GM21619 (cell line): ENCODE measurements around the gene MYO16.

Source experiments
- ATAC-seq: cut with Tn5 transposase; IDR thresholded peaks from one replicate; pipeline ENCODE4 v1.9.1; 2021; ENCODE audit not compliant: unreplicated experiment

Gene MYO16

DNA sequence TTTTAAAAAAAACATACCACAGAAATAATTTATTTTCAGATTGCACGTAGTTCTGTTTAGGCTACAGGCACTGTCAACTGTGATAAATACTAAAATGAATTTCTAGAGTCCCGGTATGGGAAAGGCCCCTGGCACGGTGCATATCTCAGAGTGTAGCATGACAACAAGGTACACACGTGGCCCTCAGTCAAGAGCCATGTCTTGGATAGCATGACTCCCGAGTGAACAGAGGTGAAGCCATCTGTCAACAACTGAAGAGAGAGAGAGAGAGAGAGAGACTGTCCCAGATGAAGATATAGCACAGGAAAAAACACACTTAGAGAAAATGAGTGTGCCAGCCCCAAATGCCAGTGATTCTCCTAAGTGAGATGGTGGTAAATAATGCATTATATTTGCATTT is 297.5 kb downstream of the MYO16 start:
- ATAC-seq, result no peak

DNA sequence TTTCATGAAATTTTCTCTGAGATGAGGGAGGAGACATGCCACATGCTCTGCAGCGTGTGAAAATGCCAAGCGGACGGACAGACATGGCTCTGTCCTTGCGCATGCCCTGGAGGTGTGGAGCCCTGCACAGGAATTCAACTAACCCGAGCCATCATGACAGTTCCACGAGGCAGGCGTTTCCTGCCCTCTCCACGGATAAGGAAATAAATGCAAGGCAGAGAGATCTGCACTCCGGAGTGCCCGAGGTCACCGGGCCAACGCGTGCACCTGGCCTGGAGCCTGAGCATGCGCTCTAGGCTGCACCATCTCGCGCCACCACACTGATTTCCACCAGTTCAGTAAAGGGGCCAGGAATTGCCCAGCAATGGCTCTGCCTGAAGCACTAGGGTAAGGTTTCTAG is 298.2 kb downstream of the MYO16 start:
- no peak for ATAC-seq

DNA sequence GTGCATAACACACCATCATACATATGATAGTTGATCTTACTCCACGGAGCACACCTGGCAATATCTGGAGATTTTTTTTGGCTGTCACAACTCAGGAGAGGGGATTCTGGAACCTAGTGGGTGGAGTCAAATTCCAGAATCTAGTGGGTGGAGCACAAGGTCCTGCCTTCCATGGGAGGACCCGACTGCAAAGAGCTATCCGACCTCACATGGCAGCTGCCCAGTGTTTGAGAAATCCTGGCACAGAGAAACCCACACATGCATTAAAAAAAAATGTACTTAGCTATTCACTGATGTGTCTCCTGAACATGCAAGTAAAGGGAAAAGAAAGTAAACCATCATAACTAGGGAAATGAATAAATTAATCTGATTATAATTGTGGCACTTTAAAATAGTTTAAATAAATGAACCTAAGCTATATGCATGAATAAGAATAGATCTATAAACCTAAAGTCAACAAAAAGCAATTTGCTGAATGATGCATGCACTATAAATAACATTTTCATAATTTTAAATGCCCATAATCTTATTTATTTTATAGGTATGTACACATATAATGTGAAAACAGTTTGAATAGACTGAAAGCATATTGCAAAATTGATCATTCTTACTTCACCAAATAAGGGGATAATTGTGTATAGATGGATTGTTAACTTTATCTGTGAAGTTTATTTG is 300.3 kb downstream of the MYO16 start:
- no peak for ATAC-seq

DNA sequence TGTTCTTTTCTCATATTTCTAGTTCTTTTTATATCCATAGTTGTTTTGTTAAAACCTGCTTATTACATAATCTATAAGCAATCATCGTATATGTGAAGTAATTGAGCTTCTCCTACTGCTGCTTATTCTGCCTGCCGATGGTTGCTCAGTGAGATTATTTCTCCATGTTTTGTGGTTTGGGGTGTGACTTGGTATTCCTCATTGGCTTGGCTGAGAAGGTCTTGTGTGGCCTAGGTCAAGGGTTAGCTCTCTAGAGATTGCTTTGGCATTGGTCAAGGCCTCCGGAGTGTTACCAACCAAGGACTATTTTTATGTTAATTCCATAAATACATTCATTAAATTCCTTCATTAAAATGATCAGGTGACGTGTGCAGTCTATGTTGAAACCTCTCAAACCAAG is 302.8 kb downstream of the MYO16 start:
- ATAC-seq, result no peak

- no peak for ATAC-seq
Observed at GRCh38 chr13:108933061-108933460, 303.6 kb downstream of the MYO16 start.

- ATAC-seq, result no peak
Observed at GRCh38 chr13:108938155-108938554, 308.7 kb downstream of the MYO16 start.

- ATAC-seq, result no peak
Observed at GRCh38 chr13:108940121-108940520, 310.7 kb downstream of the MYO16 start.

DNA sequence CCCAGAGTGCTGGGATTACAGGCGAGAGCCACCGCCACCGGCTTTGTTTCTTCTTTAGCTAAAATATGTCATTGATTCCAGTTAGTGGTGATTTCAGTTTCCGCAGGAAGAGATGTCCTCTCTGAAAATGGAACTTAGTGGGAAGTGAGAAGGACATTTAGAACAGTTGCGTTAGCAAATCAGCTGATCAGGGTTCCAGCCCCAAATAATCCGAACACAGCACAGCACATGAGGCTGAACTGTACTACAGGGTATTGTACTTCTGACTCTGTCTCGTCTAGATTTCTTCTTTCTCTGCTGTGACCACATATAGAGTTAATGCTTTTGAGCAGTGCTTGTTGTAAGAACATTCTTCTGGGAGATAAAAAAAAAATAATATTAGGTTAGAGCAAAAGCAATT is 314.4 kb downstream of the MYO16 start:
- ATAC-seq, result no peak

- no peak for ATAC-seq
Observed at GRCh38 chr13:108944760-108945159, 315.3 kb downstream of the MYO16 start.

- no peak for ATAC-seq
Observed at GRCh38 chr13:108947551-108948030, 318.2 kb downstream of the MYO16 start.

DNA sequence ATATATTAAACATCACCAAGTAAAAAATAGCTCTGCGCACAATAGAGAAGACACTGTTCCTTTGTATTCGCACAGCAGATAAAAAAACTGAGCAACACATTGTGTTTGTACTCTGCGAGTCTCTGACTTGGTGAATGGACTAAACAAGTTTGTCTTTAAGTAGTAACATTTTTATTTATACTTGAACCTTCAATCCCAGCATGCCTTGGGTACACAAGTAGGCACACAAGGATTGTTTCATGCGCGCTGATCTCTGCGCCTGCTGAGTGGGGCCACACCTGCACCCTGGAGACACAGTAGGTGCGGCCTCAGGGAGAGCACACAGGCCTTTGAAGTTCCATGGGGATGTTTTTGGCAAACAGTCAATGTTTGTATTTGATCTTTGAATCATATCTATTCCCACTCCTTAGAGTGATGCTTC is 318.9 kb downstream of the MYO16 start:
- no peak for ATAC-seq

GRCh38 chr13:108950333-108951010 is 321.1 kb downstream of the MYO16 start:
- ATAC-seq, result no peak

- no peak for ATAC-seq
Observed at GRCh38 chr13:108955741-108956140, 326.3 kb downstream of the MYO16 start.

DNA sequence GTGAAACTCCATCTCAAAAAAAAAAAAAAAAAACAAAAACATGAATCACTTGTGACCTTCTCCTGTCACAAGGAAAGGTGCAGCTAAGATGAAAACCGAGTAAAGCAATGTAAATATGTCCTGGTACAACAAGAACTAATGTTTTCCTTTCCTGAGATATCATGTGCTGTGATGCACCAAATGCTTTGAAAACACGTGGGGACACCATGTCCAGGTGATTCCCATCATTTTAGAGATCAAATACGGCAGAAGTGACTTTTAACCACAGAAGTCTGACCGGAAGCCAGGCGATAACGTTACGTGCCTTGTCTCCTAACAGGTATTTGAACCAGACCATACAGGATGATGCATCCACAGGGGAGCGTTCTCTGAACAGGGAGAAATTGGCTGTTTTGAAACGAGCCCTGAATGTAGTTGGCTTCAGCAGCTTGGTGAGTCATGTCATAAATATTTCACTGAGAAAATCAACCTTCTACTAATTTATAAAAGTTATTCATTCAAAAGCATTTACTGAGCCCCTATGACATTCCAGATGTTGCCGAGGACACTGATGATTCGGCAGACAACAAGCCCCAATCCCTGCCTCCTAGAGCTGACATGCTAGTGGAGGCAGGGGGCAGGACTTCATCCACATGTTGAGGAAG is 328.1 kb downstream of the MYO16 start:
- no peak for ATAC-seq

DNA sequence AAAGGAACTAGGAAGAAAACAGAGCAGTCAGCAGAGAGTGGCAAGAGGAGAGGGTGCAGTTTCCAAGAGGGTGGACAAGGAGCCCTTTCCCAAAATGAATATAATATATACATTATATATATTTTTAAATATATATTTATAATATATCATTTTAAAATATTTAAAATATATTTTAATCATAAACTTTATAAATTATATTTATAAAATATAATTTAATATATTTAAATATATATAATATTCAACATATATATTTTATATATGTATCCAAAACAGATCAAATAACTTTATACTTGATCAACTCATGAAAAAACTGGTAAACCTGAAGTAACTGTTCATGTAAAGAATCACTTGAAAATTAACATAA is 328.6 kb downstream of the MYO16 start:
- no peak for ATAC-seq

- ATAC-seq, result no peak
Observed at GRCh38 chr13:108959234-108959633, 329.8 kb downstream of the MYO16 start.

- no peak for ATAC-seq
Observed at GRCh38 chr13:108960006-108960405, 330.6 kb downstream of the MYO16 start.

GRCh38 chr13:108961542-108962125 is 332.2 kb downstream of the MYO16 start:
- ATAC-seq, result peak; percentile 96

DNA sequence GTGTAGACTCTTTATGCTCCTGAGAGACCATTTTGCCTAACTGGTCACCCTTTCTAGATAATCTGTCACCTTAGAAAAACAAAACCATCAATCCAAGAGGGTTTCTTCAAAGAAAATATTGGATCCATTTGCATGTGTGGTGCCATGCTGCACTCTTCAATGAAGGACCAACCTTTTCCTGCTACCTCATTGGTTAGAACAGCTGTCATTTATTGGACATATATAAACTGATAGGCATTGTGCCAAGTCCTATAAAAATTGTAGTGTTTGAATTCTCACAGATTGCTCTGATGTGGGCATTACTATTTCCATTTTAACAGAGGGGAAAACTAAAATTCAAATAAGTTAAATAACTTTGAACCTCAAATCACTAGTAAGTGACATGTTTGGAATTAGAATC is 333.2 kb downstream of the MYO16 start:
- ATAC-seq, result no peak

- no peak for ATAC-seq
Observed at GRCh38 chr13:108963276-108963810, 333.9 kb downstream of the MYO16 start.

DNA sequence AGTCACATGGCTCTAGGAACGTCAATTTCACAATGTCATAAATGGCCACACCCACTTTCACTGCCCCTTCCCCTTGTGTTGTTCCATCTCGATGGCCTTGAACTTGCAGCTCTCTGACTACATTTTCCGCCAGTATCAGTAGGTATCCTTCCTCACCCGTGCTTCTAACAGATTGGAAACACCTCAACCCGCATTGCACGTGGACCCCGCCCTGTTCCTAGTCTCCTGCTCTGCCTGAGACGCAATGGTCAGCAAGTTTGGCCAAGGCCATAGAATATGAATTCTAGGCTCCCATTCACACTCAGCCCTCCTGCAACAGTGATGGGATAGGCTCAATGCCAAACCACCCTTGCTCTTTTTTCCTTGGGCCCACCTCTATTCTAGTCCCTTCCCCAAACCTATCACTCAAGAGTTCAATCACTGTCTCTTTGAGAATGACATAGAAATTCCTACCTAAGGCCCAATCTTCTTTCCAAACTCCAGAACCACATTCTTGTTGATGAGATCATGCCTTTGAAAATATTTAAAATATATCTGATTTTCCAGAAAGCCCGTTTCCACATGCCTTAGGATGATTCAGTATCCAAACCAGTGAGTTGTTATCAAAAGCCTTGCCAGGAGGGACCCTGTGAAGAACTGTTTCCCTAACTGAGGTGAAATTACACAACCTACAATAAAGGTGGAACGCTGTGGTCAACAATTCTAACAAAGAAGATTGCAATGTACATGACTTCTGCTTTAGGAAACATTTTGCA is 334.6 kb downstream of the MYO16 start:
- no peak for ATAC-seq
